ENCODE results near the gene ITGA2B.

Gene ITGA2B

DNA sequence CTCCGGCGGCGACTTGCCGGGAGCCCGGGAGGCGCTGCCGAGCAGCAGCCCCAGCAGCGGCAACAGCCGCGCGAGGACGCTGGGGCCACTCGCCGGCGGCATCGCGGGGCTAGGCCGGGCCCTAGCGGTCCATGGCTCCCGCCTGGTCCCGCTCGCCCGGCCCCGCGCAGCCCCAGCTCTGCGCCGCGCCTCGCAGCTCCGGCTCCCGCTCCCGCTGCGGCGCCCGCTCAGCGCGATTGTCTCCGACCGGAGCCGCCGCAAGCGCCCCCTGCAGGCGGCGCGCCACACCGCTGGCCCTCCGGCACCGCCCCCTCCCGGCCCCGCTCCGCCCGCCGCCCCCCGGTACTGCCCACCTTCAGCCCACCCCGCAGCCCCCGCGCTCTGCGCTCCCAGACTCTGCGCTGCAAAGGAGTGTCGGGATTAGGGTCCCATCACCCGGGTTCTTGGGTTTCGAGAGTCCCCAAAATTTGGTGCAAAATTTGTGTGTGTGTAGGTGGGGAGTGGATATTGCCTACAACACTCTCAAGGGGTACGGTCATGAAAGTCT, 25.8 kb downstream of the ITGA2B start, which contains the start of gene FAM171A2:
TSS of gene FAM171A2 (minus strand) at position 241 of the 547 bp plus-strand sequence. CDS start at position 102, 139 bp downstream.
- Histone ChIP-seq H2AK5ac (ENCODE audit: low read depth, low read length) (peak within 1 kb of the TSS; percentile 86), H3K4me3 (ENCODE audit: low read length in 2 of 2) (peak within 1 kb of the TSS; percentile 84 to 97), H2BK120ac (ENCODE audit: low read depth, low read length) (peak within 1 kb of the TSS; percentile 43), H3K14ac (ENCODE audit: low read length) (peak within 1 kb of the TSS; percentile 79), H3K36me3 (replicated peaks in 1 of 2; ENCODE audit: control insufficient read depth in 2 of 2, insufficient read depth in 2 of 2, low read length in 2 of 2) (peaks cover 0 to 16% of the 10 kb centered on the region in 2 donors), H4K8ac (ENCODE audit: low read depth, low read length) (peak within 1 kb of the TSS; percentile 48), H3K9me3 (replicated peaks in 1 of 2; ENCODE audit: control insufficient read depth in 2 of 2, insufficient read depth in 1 of 2, low read depth in 1 of 2, low read length in 2 of 2) (no peaks in the 10 kb centered on the region), H3K4me2 (ENCODE audit: insufficient read depth, low read length, poor library complexity, severe bottlenecking) (peak within 1 kb of the TSS; percentile 81), H4K91ac (ENCODE audit: low read depth, low read length, poor library complexity) (no peak within 1 kb of the TSS), H3K27ac (replicated peaks; ENCODE audit: low read length) (peak within 1 kb of the TSS; percentile 71), H2BK12ac (ENCODE audit: low read length) (no peak within 1 kb of the TSS), H3K18ac (ENCODE audit: low read length) (peak within 1 kb of the TSS; percentile 95), H2BK5ac (ENCODE audit: low read length) (peak within 1 kb of the TSS; percentile 98), H3K4ac (ENCODE audit: low read length) (peak within 1 kb of the TSS; percentile 78), H3K27me3 (ENCODE audit: control insufficient read depth in 3 of 3, insufficient read depth in 3 of 3, low read depth in 1 of 3, low read length in 3 of 3) (peaks cover 0 to 19% (median 2%) of the 10 kb centered on the region in 3 experiments), H3K23ac (ENCODE audit: low read depth, low read length, poor library complexity) (peak within 1 kb of the TSS; percentile 49), H3K9ac (ENCODE audit: low read depth, low read length, poor library complexity) (peak within 1 kb of the TSS; percentile 85), H2AFZ (ENCODE audit: low read length) (peak within 1 kb of the TSS; percentile 91), H2BK15ac (ENCODE audit: low read length) (peak within 1 kb of the TSS; percentile 49), H3K79me1 (ENCODE audit: low read depth, low read length) (peaks cover 21% of the 10 kb centered on the region), H3K4me1 (ENCODE audit: control insufficient read depth in 2 of 2, insufficient read depth in 1 of 2, low read depth in 1 of 2, low read length in 2 of 2) (peaks cover 23% of the 10 kb centered on the region in 2 donors)
- WGBS, 2 donors (ENCODE audit: extremely low coverage in 2 of 2, insufficient read length in 2 of 2, insufficient replicate concordance in 1 of 2): no CpG with 5 or more reads among the region's 63 CpGs
- DNase-seq (ENCODE audit: low spot score): peak; percentile 75

DNA sequence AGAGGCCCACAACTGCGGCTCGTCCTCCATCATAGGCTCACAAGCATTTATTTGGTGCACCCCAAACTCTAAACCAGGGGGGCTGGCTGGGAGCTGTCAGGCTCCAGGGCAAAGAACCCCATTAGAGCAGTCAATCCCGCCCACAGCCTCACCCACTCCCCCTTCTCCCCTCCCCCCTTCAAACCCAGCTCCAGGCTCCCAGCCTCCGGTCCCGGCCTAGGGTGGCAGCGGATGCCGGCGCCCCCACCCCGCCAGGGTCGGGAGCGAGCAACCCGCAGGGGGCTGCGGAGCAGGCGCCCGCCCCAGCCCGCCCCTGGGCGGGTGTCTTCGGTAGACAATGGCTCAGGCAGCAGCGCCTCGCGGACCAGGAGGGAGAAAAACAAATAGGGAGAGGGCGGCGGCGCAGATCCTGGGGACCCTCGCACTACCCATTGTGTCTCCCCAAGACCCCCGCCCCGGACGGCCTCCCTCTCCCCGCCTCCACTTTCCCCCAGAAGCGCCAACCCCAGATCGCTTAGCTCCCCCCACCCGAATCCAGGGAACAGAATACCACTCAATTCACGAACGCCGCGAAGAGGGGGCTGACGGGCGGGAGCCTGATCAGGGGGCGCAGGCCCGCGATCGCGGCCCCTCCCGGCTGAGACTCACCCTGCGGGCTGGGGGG, 26.4 kb downstream of the ITGA2B start:
- Histone ChIP-seq H3K4me1 (ENCODE audit: control insufficient read depth in 2 of 2, insufficient read depth in 1 of 2, low read depth in 1 of 2, low read length in 2 of 2) (peaks cover 23% of the 10 kb centered on the region in 2 donors), H3K27ac (replicated peaks; ENCODE audit: low read length) (peak overlapping the region; percentile 71), H4K8ac (ENCODE audit: low read depth, low read length) (peak overlapping the region; percentile 48), H3K18ac (ENCODE audit: low read length) (peak overlapping the region; percentile 95), H3K9ac (ENCODE audit: low read depth, low read length, poor library complexity) (peak overlapping the region; percentile 85), H3K4me2 (ENCODE audit: insufficient read depth, low read length, poor library complexity, severe bottlenecking) (peak overlapping the region; percentile 81), H3K27me3 (ENCODE audit: control insufficient read depth in 3 of 3, insufficient read depth in 3 of 3, low read depth in 1 of 3, low read length in 3 of 3) (peaks cover 0 to 19% (median 2%) of the 10 kb centered on the region in 3 experiments), H3K36me3 (replicated peaks in 1 of 2; ENCODE audit: control insufficient read depth in 2 of 2, insufficient read depth in 2 of 2, low read length in 2 of 2) (peaks cover 0 to 22% of the 10 kb centered on the region in 2 donors), H2BK120ac (ENCODE audit: low read depth, low read length) (peak overlapping the region; percentile 43), H3K9me3 (replicated peaks in 1 of 2; ENCODE audit: control insufficient read depth in 2 of 2, insufficient read depth in 1 of 2, low read depth in 1 of 2, low read length in 2 of 2) (no peaks in the 10 kb centered on the region), H2BK15ac (ENCODE audit: low read length) (peak overlapping the region; percentile 49), H2BK5ac (ENCODE audit: low read length) (peak overlapping the region; percentile 98), H4K91ac (ENCODE audit: low read depth, low read length, poor library complexity) (no peak overlapping the region), H3K14ac (ENCODE audit: low read length) (peak overlapping the region; percentile 79), H3K23ac (ENCODE audit: low read depth, low read length, poor library complexity) (peak overlapping the region; percentile 49), H3K4ac (ENCODE audit: low read length) (peak overlapping the region; percentile 78), H3K4me3 (ENCODE audit: low read length in 2 of 2) (peak overlapping the region; percentile 84 to 97), H2AFZ (ENCODE audit: low read length) (peak overlapping the region; percentile 91), H2AK5ac (ENCODE audit: low read depth, low read length) (peak overlapping the region; percentile 86), H3K79me1 (ENCODE audit: low read depth, low read length) (peaks cover 21% of the 10 kb centered on the region), H2BK12ac (ENCODE audit: low read length) (no peak overlapping the region)
- no CpG with 5 or more reads among the region's 45 CpGs for WGBS, 2 donors (ENCODE audit: extremely low coverage in 2 of 2, insufficient read length in 2 of 2, insufficient replicate concordance in 1 of 2)
- no peak for DNase-seq (ENCODE audit: low spot score)

DNA sequence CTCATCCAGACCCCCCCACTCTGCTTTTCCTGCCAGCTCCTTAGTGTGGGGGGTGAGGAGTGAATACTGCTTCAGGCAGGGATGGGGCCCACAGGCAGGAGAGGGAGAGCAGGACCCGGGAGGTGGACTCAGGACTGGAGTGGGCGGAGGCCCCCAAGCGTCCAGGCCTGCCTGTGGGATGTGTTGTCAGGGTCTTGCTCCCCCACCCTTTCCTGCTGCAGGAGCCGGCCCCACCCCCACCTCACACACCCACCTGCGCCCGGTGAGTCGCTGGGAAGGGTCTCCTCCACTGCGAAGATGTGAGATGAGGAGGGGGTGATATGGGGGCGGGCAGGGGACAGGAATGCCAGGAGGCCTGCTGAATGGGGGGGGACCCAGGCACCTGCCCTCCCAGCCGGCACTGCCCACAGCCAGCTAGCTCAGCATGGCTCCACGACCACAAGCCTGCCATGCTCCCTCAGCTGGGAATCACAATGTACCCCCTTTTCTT, 26.9 kb downstream of the ITGA2B start:
- H3K4me3 ChIP-seq (ENCODE audit: low read length in 2 of 2): peak overlapping the region; percentile 84 to 97
- peak overlapping the region; percentile 86 for H2AK5ac ChIP-seq (ENCODE audit: low read depth, low read length)
- peak overlapping the region; percentile 49 for H3K18ac ChIP-seq (ENCODE audit: low read length)
- H2BK15ac ChIP-seq (ENCODE audit: low read length): peak overlapping the region; percentile 42
- no peak overlapping the region for H3K23ac ChIP-seq (ENCODE audit: low read depth, low read length, poor library complexity)
- no peak overlapping the region for H3K14ac ChIP-seq (ENCODE audit: low read length)
- no peaks in the 10 kb centered on the region for H3K9me3 ChIP-seq (replicated peaks in 1 of 2; ENCODE audit: control insufficient read depth in 2 of 2, insufficient read depth in 1 of 2, low read depth in 1 of 2, low read length in 2 of 2)
- H4K8ac ChIP-seq (ENCODE audit: low read depth, low read length): no peak overlapping the region
- H2AFZ ChIP-seq (ENCODE audit: low read length): no peak overlapping the region
- H3K27ac ChIP-seq (replicated peaks; ENCODE audit: low read length): no peak overlapping the region
- H3K4ac ChIP-seq (ENCODE audit: low read length): no peak overlapping the region
- H3K4me1 ChIP-seq (ENCODE audit: control insufficient read depth in 2 of 2, insufficient read depth in 1 of 2, low read depth in 1 of 2, low read length in 2 of 2): peaks cover 23% of the 10 kb centered on the region in 2 donors
- H4K91ac ChIP-seq (ENCODE audit: low read depth, low read length, poor library complexity): no peak overlapping the region
- peaks cover 0 to 19% (median 2%) of the 10 kb centered on the region in 3 experiments for H3K27me3 ChIP-seq (ENCODE audit: control insufficient read depth in 3 of 3, insufficient read depth in 3 of 3, low read depth in 1 of 3, low read length in 3 of 3)
- peak overlapping the region; percentile 98 for H2BK5ac ChIP-seq (ENCODE audit: low read length)
- peak overlapping the region; percentile 78 for H3K9ac ChIP-seq (ENCODE audit: low read depth, low read length, poor library complexity)
- peaks cover 2 to 27% of the 10 kb centered on the region in 2 donors for H3K36me3 ChIP-seq (replicated peaks in 1 of 2; ENCODE audit: control insufficient read depth in 2 of 2, insufficient read depth in 2 of 2, low read length in 2 of 2)
- no CpG with 5 or more reads among the region's 11 CpGs for WGBS, 2 donors (ENCODE audit: extremely low coverage in 2 of 2, insufficient read length in 2 of 2, insufficient replicate concordance in 1 of 2)
- peak overlapping the region; percentile 43 for H2BK120ac ChIP-seq (ENCODE audit: low read depth, low read length)
- peak overlapping the region; percentile 81 for H3K4me2 ChIP-seq (ENCODE audit: insufficient read depth, low read length, poor library complexity, severe bottlenecking)
- H2BK12ac ChIP-seq (ENCODE audit: low read length): no peak overlapping the region
- DNase-seq (ENCODE audit: low spot score): no peak
- peaks cover 21% of the 10 kb centered on the region for H3K79me1 ChIP-seq (ENCODE audit: low read depth, low read length)

Data from neuronal stem cell (in vitro differentiated cells).